Activated CD8-positive, alpha-beta memory T cell treated with anti-CD3 and anti-CD28 coated beads for 24 hours (primary cell): ENCODE measurements around the gene CLN5.

ENCODE experiments used
- DNase-seq: peaks from one replicate; pipeline ENCODE4 v3.0.0-alpha.2; 2020

Gene CLN5

GRCh38 chr13:77022341-77022740 is 30.5 kb downstream of the CLN5 start:
- no peak for DNase-seq

GRCh38 chr13:77026255-77026860 is 34.5 kb downstream of the CLN5 start:
- DNase-seq, result peak; percentile 85

GRCh38 chr13:77026861-77027621 is 35.2 kb downstream of the CLN5 start, which contains the start of gene FBXL3:
TSS of gene FBXL3 (minus strand) at chr13:77027159. CDS start at chr13:77021860, 5,299 bp downstream.
- peak; percentile 91 for DNase-seq

- no peak for DNase-seq
Observed at GRCh38 chr13:77028202-77028601, 36.3 kb downstream of the CLN5 start.

GRCh38 chr13:77029436-77029835 is 37.6 kb downstream of the CLN5 start:
- no peak for DNase-seq

- DNase-seq, result no peak
Observed at GRCh38 chr13:77031656-77032243, 39.9 kb downstream of the CLN5 start.

- DNase-seq, result no peak
Observed at GRCh38 chr13:77033717-77034302, 41.9 kb downstream of the CLN5 start.

- DNase-seq, result no peak
Observed at GRCh38 chr13:77034881-77035280, 43.0 kb downstream of the CLN5 start.

GRCh38 chr13:77036279-77036678 is 44.4 kb downstream of the CLN5 start:
- DNase-seq, result no peak

GRCh38 chr13:77038907-77039480 is 47.1 kb downstream of the CLN5 start:
- DNase-seq, result no peak

- no peak for DNase-seq
Observed at GRCh38 chr13:77040076-77040475, 48.2 kb downstream of the CLN5 start.

GRCh38 chr13:77040835-77041234 is 49.0 kb downstream of the CLN5 start:
- DNase-seq, result no peak

- DNase-seq, result no peak
Observed at GRCh38 chr13:77042566-77043177, 50.8 kb downstream of the CLN5 start.

- no peak for DNase-seq
Observed at GRCh38 chr13:77047649-77048343, 55.9 kb downstream of the CLN5 start.

- DNase-seq, result no peak
Observed at GRCh38 chr13:77048681-77049080, 56.8 kb downstream of the CLN5 start.

GRCh38 chr13:77053192-77053591 is 61.3 kb downstream of the CLN5 start:
- no peak for DNase-seq
